Subcutaneous adipose tissue (tissue), 4 donors: Measurements from ENCODE around the gene DIP2C. TPM values are rescaled to one million over a fixed set of nuclear protein-coding genes. Genes with fewer than 3 reads are reported as not detected.

Source experiments
- CTCF ChIP-seq: fragments of 450-650 bp; IDR thresholded peaks from one replicate; pipeline ENCODE4 v1.5.1; 2016; ENCODE audit warnings: low read depth, mild to moderate bottlenecking, control low read depth, antibody characterized with exemption, moderate library complexity
- total RNA-seq, 4 donors: library from RNA; depleted of rRNA; stranded (reverse); fragments of >200 nt; gene quantifications; one replicate each; pipeline ENCODE4 v1.1.0, GENCODE V29; 2016

The DIP2C gene
- total RNA-seq, 4 donors from 2014 or later, result 32.1 to 64.0 (median 40.5) TPM

GRCh38 chr10:529468-530230, 159.8 kb downstream of the DIP2C start:
- TF ChIP-seq CTCF, result no peak

- no peak for TF ChIP-seq CTCF
These were observed 161.0 kb downstream of the DIP2C start for GRCh38 chr10:528173-529165.

- no peak for TF ChIP-seq CTCF
These were observed 162.1 kb downstream of the DIP2C start for GRCh38 chr10:527416-527815.

GRCh38 chr10:526651-527312, 162.7 kb downstream of the DIP2C start:
- no peak for TF ChIP-seq CTCF

- no peak for TF ChIP-seq CTCF
These were observed 163.7 kb downstream of the DIP2C start for GRCh38 chr10:525565-526315.

GRCh38 chr10:523925-524324, 165.5 kb downstream of the DIP2C start:
- no peak for TF ChIP-seq CTCF
